Left colon (tissue), 2 donors: ENCODE results near the gene PLEKHH1. TPM values are rescaled to one million over a fixed set of nuclear protein-coding genes. Genes with fewer than 3 reads are reported as not detected.
"Not testable (repeated sequence)": the region's sequence is repeated elsewhere in the genome, so short reads cannot be mapped to it uniquely, and the experiment has no call there.

Experiments used
- ATAC-seq: fragments of 200-7000 bp; cut with Tn5 transposase; one replicate; pipeline ENCODE4 v1.9.1; 2020; ENCODE audit warnings: mild to moderate bottlenecking, moderate library complexity
- DNase-seq, 2 donors: peaks; one replicate each; pipeline ENCODE4 v3.0.0-alpha.2; 2020
- intact Hi-C, 2 donors: fragments of 100-400 bp; cut with DNase I in 1 of 2; cut with micrococcal nuclease in 1 of 2; formaldehyde crosslinking; loops; one replicate each; pipeline versions ENCODE4 v1.11.2 to v1.14.0; 2022; cut with DNase I, micrococcal nuclease
- total RNA-seq, 2 donors: library from RNA; stranded (reverse); fragmentation: NEBNext Ultra II Directional; extraction: Animal tissue kit (Norgen Biotek cat#: 25700); gene quantifications; one replicate each; pipeline ENCODE4 v1.2.1, GENCODE V29; 2021
- donor health status: DM: no; HTN: no; CAD: no.
- donor health status: DM: yes; HTN: yes; CAD: no.

The PLEKHH1 gene
- total RNA-seq, 2 donors from 2014 or later: 54.0 to 63.2 TPM

- DNase-seq, intact Hi-C loops: not testable (repeated sequence)
- ATAC-seq: peak; percentile 25
Observed at GRCh38 chr14:67593650-67594049, 60.6 kb downstream of the PLEKHH1 start.

- intact Hi-C loops: no loop called here
- DNase-seq (no peak), ATAC-seq (no peak)
Observed at GRCh38 chr14:67595392-67595791, 62.3 kb downstream of the PLEKHH1 start.

GRCh38 chr14:67599698-67600561 is 66.8 kb downstream of the PLEKHH1 start, which contains the start of gene PIGH:
PIGH (minus strand) TSS chr14:67600268; CDS start chr14:67600203, 65 bp downstream.
- ATAC-seq (peak; percentile 98), DNase-seq (peak; percentile 89 to 94)
- intact Hi-C loops: no loop called here

GRCh38 chr14:67600562-67600974 is 67.5 kb downstream of the PLEKHH1 start:
- ATAC-seq, intact Hi-C loops, DNase-seq: not testable (repeated sequence)

GRCh38 chr14:67602076-67602475 is 69.0 kb downstream of the PLEKHH1 start:
- ATAC-seq: no peak
- no peak for DNase-seq
- intact Hi-C loops: no loop called here

- intact Hi-C loops: no loop called here
- ATAC-seq (no peak), DNase-seq (no peak)
Observed at GRCh38 chr14:67602995-67603545, 70.0 kb downstream of the PLEKHH1 start.

DNA sequence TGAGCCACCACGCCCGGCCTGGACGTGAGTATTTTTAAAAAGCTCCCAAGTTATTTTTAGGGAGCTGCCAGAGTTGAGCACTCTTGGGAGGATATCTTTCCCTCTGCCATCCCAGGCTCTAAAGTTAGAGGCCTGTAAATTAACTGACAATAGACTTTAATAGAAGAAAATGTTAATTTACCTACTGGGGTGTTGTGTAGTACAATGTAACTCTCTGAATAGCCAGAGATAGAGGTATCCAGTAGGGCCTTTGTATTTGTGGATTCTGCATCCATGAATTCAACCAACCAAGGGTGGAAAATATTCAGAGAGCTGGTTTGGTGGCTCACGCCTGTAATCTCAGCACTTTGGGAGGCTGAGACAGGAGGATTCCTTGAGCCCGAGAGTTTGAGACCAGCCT is 74.6 kb downstream of the PLEKHH1 start:
- DNase-seq: no peak
- intact Hi-C loops: no loop called here
- ATAC-seq: no peak

DNA sequence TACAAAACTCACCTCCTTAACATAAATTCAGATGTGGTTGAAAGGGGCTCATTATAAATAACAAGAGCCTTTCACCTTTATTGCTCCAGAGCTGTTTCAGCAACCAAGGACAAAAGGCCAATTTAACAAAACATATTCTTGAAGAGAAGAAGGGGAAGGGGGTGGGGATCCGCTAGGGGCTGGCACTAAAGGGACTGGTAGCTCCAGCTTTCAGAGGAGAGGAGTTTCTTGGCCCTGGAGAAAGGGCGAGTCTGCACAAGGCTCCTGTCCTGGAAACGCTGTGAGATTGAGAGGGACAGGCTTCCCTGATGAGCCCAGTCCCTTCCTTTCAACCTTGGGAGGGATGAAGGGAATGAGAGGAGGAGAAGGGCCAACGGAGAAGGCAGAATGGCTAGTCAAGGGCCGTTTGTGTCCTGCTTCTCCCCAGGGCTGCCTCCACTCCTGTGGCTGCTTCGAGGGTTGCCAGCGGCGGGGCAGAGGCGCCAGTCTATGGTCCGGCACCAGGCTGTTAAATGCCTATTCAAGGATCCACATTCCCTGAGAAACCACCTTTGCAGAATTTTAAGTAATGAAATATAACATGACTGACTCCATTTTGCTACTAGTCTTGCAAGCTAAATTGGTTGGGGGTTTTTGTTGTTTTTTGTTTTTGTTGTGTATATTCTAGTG is 76.7 kb downstream of the PLEKHH1 start:
- ATAC-seq: no peak
- intact Hi-C loops: no loop called here
- DNase-seq: no peak

DNA sequence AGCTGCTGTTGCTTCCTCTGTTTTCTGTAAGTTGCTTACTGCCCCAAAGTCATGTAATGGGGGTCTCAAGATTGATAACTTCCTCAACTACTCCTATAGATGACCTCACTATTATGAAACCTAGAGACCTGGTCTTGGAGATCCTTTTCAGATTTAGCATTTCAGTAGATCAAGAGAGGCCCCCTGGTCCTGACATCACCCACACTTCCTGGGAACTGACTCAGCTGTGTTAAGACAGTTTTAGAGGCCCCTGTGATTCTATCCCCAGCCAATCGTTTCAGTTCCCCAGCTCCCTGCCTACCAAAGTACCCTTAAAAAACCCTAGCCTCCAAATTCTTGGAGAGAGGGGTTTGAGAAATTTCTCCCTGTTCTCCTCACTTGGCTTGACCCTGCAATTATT is 77.4 kb downstream of the PLEKHH1 start:
- intact Hi-C loops: no loop called here
- ATAC-seq: no peak
- DNase-seq: no peak

GRCh38 chr14:67618617-67619063 is 85.5 kb downstream of the PLEKHH1 start:
- intact Hi-C loops: loop anchor here in 1 of 2 donors (2.0 kb wide), 1 partner anchor 48 kb away; no protein-coding TSS in a partner anchor
- ATAC-seq: peak; percentile 38
- no peak for DNase-seq

DNA sequence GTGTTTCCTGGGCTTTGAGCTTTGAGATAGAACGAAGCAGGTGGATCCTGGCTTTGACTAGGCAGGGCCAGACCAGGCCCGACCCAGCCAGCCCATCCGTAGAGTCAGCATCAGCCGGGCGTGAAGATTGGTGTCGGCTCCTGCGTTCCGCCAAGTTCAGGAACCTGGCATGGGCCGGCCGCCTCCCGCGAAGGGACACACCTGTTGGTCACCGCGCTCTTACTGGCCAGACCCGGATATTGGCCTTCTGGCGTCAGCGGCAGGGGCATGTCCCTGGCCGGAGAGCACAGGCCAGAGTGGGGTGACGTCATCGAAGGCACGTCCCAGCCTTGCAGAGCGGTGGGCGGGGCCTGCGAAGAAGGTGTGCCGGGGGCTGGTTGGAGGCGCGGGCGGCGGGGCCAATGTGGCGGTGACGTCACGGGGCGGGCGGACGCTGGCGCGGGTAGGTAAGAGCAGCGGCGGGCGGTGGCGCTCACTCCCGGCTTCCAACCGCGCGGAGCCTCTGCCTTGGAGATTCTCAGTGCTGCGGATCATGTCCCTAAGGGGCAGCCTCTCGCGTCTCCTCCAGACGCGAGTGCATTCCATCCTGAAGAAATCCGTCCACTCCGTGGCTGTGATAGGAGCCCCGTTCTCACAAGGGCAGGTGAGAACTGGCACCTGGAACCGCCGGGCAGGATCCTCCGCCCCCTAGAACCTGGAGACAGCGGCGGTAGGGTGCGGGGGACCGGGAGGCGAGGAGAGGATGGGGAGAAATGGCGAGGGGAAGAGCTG is 86.5 kb downstream of the PLEKHH1 start, which contains the start of gene ARG2:
Gene ARG2, plus strand, starts transcription at position 475 of the 771 bp plus-strand sequence. Its CDS starts 58 bp downstream, at position 533.
- intact Hi-C loops: loop anchor here in 1 of 2 donors (2.0 kb wide), 1 partner anchor 47 kb away; no protein-coding TSS in a partner anchor

DNA sequence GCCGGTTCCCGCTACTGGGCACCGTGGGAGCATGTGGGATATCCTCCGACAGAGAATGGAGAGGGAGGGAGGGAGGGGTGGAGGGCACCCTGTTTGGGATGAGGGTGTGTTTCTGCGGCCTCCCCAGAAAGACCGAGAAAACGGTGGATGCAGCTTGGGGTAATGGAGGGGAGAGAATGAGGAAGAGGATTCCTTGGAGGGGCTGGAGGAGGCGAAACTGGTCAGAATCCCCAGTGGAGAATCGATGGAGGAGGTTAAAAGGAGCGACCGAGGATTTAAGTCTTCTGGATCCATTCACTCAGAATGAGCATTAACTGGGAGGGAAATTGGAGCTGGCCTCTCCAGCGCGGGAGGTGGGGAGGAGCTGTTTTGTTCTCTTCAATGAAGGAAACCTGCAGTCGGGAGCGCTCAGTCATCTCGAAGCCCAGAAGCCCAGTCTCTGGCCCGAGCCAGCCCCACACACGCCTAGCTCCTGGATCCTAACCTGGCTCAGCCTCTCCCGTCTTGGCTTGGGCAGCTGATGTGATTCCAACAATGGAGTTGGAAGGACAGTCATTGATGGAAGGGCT is 87.2 kb downstream of the PLEKHH1 start:
- DNase-seq (peak in 1 of 2 donors; percentile 37), ATAC-seq (no peak)
- intact Hi-C loops: no loop called here

More for the DNA sequence above, 86.5 kb downstream of the PLEKHH1 start, which contains the start of gene ARG2:
- peak; percentile 99 to 100 for DNase-seq
- ATAC-seq: peak; percentile 96

DNA sequence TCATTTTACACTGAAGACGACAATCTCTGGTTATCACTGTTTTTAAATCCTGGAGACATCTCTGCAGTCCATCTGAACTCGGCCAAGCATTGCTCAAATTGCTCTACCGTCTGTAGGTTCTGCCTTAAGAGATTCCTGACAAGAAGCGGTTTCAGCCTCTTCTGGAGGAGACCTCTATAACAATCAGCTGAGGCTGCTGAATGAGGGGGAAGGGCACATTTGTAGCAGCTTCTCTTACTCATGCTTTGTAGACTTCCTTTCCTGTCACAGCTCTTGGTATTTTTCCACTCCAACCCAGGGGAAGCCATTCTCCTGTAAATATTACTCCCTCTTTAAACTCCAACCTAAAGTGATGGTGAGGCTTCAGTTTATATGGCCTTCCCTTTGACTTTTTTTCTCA is 89.6 kb downstream of the PLEKHH1 start:
- DNase-seq (no peak), ATAC-seq (no peak)
- intact Hi-C loops: no loop called here

GRCh38 chr14:67623114-67623513 is 90.0 kb downstream of the PLEKHH1 start:
- DNase-seq (no peak), ATAC-seq (no peak)
- intact Hi-C loops: no loop called here

- intact Hi-C loops, DNase-seq, ATAC-seq: not testable (repeated sequence)
Observed at GRCh38 chr14:67626131-67626530, 93.0 kb downstream of the PLEKHH1 start.

DNA sequence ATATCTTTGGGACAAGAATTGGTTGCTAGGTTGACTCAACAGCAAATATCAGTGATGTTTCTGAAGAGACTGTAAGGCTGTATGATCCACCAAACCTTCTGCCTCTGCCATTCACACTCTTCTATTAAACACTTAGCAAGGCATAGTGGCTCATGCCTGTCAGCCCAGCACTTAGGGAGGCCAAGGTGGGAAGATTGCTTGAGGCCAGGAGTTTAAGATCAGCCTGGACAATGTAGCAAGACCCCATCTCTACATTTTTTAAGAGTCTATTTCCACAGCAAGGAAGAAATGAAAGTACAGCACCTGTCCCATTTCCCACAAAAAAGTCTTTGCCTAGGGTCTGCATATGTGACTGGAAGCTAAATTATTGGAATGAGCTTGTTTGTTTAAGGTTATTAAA is 94.4 kb downstream of the PLEKHH1 start:
- intact Hi-C loops: no loop called here
- DNase-seq (no peak), ATAC-seq (no peak)

DNA sequence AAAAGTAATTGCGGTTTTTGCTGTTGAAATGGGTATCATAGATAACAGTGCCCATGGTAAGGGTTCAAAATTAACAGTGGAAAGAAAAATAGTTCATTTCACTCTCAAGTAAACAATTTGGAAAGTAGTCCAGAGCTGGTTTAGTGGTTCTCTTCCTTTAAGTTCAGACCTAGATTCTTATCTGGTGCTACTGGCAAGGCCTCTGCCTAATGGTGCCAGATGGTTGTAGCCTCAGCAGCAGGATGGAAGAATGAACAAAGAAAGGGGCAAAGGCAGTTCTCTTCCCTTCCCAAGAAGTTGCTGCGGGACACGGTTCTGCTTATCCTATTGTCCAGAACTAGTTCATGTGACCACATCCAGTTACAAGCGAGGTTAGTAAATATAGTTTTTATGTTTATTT is 97.1 kb downstream of the PLEKHH1 start:
- intact Hi-C loops: no loop called here

DNA sequence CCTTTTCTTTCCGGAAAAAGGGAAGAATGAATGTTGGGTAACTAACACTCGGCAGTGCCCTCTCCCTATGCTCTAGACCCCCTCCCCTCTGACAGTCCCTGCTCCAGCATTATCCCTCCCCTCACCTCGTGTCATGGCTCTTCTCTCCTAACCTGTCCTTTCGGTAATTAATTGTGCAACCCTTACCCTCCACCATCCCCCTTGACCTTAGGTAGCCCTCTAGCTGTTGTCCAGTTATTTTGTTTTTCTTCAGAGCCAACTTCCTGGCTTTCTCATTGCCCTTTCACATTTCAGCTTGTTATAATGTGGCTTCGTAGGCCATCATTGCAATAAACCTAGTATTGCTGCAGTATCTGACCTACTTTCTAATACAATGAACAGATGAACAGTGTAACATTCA is 97.8 kb downstream of the PLEKHH1 start:
- ATAC-seq: no peak
- no peak for DNase-seq
- intact Hi-C loops: no loop called here

More for the DNA sequence above, 97.1 kb downstream of the PLEKHH1 start:
- DNase-seq: no peak
- ATAC-seq: no peak
